ENCODE data around the gene STPG4. TPM values are rescaled to one million over a fixed set of nuclear protein-coding genes. Genes with fewer than 3 reads are reported as not detected.
A peak's percentile ranks its signal among the peaks of the same experiment; 100 is the strongest.

Gene STPG4
- total and polyA plus RNA-seq, 7 donors = 0.03 TPM; not detected in 6

- Histone ChIP-seq H3K27me3 (ENCODE audit: insufficient read depth in 3 of 3, low read length in 2 of 3) (no peaks in the 10 kb centered on the region), H3K4me3 (no peak overlapping the region), H3K9me3 (no peaks in the 10 kb centered on the region), H3K4me1 (peaks cover 82% of the 10 kb centered on the region), H3K27ac (no peak overlapping the region), H3K36me3 (ENCODE audit: insufficient read depth in 1 of 2, low read depth in 1 of 2) (no peaks in the 10 kb centered on the region)
- intact Hi-C loops (cut with DNase I) = no loop called here
- 70 to 86% (median 82%) methylated on average over 3 of the region's 3 CpGs for WGBS, 3 donors
- ATAC-seq (no peak), DNase-seq (no peak)
- TF ChIP-seq CTCF (IDR thresholded peaks at IDR 0.05) = no peak
Measured at GRCh38 chr2:47065343-47065742, 89.8 kb downstream of the STPG4 start.

- H3K9me3 ChIP-seq = no peaks in the 10 kb centered on the region
- H3K36me3 ChIP-seq (ENCODE audit: insufficient read depth in 1 of 2, low read depth in 1 of 2) = no peaks in the 10 kb centered on the region
- WGBS, 3 donors = 21 to 62% (median 32%) methylated on average over 5 of the region's 5 CpGs
- H3K27me3 ChIP-seq (ENCODE audit: insufficient read depth in 3 of 3, low read length in 2 of 3) = no peaks in the 10 kb centered on the region
- no peak for DNase-seq
- H3K27ac ChIP-seq = peak overlapping the region; percentile 50
- no peak for TF ChIP-seq CTCF (IDR thresholded peaks at IDR 0.05)
- ATAC-seq = peak in 1 of 4 donors; percentile 44
- intact Hi-C loops (cut with DNase I) = loop anchor here in 1 of 2 donors (5.0 kb wide), 1 partner anchor 98 kb away; no protein-coding TSS in a partner anchor
- no peak overlapping the region for H3K4me3 ChIP-seq
- H3K4me1 ChIP-seq = peaks cover 69% of the 10 kb centered on the region
Measured at GRCh38 chr2:47064106-47064505, 91.0 kb downstream of the STPG4 start.

DNA sequence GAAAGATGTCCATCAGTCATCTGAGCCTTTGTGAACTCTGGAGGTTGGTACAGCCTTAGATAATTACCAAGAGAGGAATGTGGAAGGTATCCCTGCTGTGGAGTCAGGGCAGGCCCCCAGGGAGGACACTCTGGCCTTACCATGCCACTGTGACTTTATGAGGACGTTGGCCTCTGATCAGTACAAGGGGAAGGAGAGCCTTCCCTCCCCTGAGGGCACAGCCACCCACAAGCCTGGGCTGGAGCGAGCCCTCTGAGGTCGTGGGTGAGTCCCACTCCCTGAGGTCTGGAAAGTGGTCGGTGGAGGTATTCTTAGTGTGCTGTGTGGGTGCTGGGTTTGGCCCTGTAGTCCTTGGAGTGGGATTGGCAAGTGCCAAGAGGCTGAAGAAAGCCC is 91.6 kb downstream of the STPG4 start:
- no peak for TF ChIP-seq CTCF (IDR thresholded peaks at IDR 0.05)
- intact Hi-C loops (cut with DNase I) = loop anchor here in 1 of 2 donors (5.0 kb wide), 1 partner anchor 99 kb away; no protein-coding TSS in a partner anchor
- no peaks in the 10 kb centered on the region for H3K36me3 ChIP-seq (ENCODE audit: insufficient read depth in 1 of 2, low read depth in 1 of 2)
- no peaks in the 10 kb centered on the region for H3K9me3 ChIP-seq
- no peak for DNase-seq
- peak overlapping the region; percentile 50 for H3K27ac ChIP-seq
- no peaks in the 10 kb centered on the region for H3K27me3 ChIP-seq (ENCODE audit: insufficient read depth in 3 of 3, low read length in 2 of 3)
- WGBS, 3 donors = 33 to 60% (median 34%) methylated on average over 4 of the region's 4 CpGs
- H3K4me3 ChIP-seq = no peak overlapping the region
- H3K4me1 ChIP-seq = peaks cover 66% of the 10 kb centered on the region
- peak; percentile 27 to 62 (median 42) for ATAC-seq

DNA sequence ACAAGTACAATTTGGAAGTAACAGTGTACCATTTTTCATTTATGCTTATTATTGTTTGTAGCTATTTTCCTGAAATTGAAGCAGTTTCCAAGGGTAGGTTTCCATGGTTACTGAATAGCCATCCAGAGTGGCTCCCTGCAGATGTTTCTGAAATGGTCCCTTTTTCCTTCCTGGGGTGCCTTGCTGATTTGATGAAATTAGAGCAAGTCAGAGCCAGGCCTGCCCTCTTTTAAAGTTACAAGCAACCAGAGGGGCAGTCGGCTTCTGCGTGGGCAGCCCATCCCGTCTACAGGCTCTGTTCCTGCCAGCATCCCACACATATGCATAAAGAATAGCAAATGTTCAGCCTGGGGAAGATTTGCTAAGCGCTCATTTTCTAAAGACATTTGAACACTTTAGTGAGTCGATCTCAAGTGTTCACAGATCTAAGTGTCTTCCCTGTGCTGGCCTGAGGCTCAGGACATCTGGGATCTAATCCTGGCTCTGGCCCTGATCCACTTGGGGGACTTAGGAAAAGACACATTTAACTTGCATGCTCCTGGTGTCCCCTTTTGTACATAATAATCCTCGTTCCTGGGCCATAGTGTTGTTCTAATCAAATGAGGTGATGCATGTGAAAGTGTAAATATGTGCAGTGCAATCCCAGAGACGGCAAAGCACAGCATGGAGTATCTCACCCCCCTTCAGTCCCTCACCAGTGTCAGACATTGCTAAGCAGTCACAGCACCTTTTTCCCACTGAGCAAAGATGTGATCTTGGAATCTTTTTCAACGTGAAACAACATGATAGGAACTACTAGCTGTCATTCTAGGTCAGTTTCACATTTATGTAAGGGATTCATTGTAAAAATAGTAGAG is 92.2 kb downstream of the STPG4 start:
- Histone ChIP-seq H3K4me3 (no peak overlapping the region), H3K27ac (peak overlapping the region; percentile 50), H3K4me1 (peaks cover 66% of the 10 kb centered on the region), H3K9me3 (no peaks in the 10 kb centered on the region), H3K36me3 (ENCODE audit: insufficient read depth in 1 of 2, low read depth in 1 of 2) (no peaks in the 10 kb centered on the region), H3K27me3 (ENCODE audit: insufficient read depth in 3 of 3, low read length in 2 of 3) (no peaks in the 10 kb centered on the region)
- TF ChIP-seq CTCF (IDR thresholded peaks at IDR 0.05) = no peak
- 24 to 52% (median 37%) methylated on average over 8 of the region's 8 CpGs for WGBS, 3 donors
- DNase-seq (no peak), ATAC-seq (peak in 1 of 4 donors; percentile 31)
- intact Hi-C loops (cut with DNase I) = loop anchor here in 1 of 2 donors (5.0 kb wide), 1 partner anchor 99 kb away; no protein-coding TSS in a partner anchor

Measured in psoas muscle (tissue), 8 donors.